GM10847 (cell line): ENCODE results near the gene C17orf58.

Experiments
- POLR2A ChIP-seq: IDR thresholded peaks from 2 replicates; pipeline ENCODE4 v1.6.1; 2011; ENCODE audit not compliant: insufficient read length; ENCODE audit errors: extremely low read depth

C17orf58 gene

DNA sequence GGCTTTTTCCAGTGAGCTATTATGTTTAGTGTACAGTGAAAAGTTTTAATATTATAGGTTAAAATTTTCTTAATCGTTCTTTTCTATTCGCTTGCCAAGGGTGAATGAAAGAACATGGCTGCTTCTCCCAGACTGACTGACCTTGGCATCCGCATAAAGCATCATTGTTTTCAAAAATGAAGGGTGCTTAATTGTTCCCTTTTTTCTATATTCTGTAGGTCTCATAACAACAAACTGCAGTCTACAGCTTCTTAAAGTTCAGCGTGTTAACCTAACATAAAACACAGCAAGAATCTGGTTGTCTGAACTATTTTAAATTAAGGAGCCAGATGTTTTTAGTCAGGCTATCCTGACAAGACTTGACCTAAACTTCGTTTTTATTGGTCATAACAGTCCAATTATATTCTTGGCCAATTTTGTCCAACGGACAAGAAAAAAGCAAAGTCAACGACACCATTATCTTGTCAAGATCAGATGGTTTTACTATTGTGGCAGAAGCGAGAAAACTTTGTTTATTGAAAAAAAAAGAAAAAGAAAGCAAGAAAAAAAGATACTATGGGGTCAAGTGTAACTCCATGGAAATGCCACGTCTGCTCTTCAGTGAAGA, 14.1 kb downstream of the C17orf58 start:
- no peak for TF ChIP-seq POLR2A

DNA sequence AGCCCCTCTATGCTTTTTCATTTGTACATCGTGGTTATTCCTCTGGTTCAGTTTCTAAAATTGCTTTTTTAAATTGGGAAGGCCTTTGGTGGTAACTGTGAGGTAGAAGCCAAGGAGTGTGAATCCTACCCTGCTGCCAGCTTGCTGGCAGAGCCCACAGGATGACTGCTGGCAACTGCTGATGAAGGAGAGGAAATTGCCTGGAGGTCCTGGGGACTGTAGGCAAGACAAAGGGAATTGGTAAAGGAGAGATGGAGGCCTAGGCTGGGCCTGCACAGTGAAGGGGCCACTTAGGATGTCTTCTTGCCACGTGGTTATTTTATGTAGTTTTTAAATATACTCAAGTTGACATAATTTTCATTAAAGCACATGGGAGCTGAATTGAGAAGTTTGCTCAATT, 15.8 kb downstream of the C17orf58 start:
- no peak for TF ChIP-seq POLR2A

DNA sequence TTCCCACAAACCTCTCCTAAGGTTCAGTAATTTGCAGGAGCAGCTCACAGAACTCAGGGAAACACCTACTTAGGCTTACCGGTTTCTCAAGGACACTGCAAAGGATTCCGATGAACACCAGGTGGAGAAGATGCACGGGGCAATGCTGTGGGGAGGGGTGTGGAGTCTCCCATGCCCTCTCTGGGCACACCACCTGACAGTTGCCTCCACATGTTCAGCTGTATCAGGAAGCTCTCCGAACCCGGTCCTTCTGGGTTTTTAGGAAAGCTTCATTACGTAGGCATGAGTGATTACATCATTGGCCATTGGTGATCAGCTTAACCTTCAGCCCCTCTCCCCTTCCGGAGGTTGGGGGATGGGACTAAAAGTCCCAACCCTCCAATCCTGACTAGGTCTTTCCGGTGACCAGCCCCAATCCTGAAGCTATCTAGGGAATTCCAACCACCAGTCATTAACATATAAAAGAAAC, 21.6 kb downstream of the C17orf58 start:
- no peak for TF ChIP-seq POLR2A

DNA sequence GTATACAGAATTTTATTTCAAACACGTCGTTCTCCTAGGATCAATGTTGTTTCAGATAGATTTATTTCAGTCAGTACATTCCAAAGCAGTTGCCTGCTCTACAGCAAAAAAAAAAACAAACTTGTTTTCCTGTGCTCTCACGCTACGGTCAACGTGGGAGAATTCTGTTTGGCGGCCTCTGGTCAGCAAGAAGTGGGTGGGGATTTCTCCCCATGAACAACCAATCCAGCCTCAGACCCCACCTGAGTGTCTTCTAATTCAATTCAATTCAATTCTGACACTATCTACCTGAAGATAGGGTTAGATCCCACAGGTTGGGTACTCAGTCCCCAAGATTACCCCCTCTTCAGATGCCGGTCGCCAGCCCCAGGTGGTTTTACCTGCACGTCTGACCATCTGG, 22.1 kb downstream of the C17orf58 start:
- TF ChIP-seq POLR2A: no peak

DNA sequence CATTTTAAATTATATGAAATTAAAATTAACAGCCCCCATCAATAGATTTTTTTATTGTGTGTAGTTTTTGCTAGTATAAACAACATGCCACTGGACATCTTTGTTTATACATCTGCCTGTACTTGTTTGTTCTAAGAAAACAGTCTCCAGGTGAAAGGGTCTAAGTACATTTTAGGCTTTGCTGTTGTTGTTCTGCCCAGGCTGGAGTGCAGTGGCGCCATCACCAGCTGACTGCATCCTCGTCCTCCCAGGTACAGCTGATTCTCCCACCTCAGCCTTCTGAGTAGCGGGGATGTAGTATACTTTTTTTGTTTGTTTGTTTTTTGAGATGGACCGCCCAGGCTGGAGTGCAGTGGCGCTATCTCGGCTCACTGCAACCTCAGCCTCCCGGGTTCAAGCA, 25.5 kb downstream of the C17orf58 start:
- TF ChIP-seq POLR2A: no peak

DNA sequence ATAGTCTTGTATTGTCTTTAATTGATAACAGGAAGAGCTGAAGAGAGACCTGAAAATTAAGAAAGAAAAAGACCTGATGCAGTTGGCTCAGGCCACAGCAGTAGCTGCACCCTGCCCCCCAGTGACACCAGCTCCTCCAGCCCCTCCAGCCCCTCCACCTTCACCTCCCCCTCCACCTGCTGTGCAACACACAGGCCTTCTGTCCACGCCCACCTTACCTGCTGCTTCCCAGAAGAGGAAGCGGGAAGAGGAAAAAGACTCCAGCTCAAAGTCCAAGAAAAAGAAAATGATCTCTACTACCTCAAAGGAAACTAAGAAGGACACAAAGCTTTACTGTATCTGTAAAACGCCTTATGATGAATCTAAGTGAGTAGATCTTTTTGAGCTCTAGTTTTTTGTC, 36.8 kb downstream of the C17orf58 start:
- no peak for TF ChIP-seq POLR2A

DNA sequence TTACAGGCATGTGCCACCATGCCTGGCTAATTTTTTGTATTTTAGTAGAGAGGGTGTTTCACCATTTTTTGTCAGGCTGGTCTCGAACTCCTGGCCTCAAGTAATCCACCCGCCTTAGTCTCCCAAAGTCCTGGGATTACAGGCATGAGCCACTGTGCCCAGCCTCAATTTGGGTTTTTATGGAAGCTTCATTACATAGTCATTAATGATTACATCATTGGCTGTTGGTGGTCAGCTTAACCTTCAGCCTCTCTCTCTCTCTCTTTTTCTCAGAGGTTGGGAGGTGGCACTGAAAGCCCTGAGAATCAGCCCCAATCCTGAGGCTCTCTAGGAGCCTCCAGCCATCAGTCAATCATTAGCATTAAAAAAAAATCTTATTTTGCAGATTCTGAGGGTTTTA, 45.3 kb downstream of the C17orf58 start:
- TF ChIP-seq POLR2A: no peak

DNA sequence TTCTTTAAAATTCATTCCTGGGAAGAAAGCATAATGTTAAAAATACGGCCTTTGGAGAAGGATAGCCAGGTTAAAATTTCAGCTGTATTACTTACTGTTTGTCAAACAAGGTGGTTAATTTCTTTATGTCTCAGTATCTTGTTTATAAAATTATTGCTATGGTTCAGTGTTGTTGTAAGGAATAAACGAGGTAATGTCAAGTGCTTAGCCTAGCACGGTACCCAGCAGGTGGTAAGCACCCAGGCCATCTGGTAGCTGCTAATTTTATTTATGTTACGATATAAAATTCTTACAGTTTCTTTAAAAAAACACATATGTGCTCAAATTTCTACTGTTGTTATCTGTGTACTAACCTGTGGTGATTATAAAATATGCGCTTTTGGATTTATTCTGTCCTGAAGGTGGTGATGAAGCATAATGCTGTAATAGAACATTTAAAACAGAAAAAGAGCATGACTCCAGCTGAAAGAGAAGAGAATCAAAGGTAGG, 48.9 kb downstream of the C17orf58 start:
- no peak for TF ChIP-seq POLR2A

DNA sequence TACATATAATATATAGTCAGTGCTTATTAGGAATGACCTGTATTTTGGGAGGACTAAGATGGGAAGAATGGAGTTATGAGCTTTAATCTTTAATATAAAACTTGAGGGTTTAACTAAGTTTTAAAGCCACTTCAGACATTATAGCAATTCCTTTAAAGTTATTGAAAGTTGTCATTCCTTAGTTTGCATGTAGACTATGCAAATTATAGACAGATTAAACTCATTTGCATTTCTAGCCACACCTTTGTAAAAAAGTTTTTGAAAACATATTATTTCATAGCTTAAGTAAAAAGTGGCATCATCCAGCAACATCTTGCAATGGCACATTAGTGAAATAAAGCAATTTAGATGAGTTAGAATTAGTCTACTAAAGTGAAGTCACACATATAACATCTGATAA, 49.8 kb downstream of the C17orf58 start:
- TF ChIP-seq POLR2A: no peak

DNA sequence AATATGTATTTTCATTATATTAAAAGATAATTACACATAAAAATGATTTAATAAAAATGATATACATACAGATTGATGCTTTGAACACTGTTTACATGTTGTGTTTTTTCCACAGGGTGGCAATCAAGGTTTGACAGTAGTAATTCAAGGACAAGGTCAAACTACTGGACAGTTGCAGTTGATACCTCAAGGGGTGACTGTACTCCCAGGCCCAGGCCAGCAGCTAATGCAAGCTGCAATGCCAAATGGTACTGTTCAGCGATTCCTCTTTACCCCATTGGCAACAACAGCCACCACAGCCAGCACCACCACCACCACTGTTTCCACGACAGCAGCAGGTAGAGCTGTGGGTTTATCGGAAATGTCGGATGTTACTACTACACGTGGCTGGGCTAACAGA, 52.2 kb downstream of the C17orf58 start:
- no peak for TF ChIP-seq POLR2A

DNA sequence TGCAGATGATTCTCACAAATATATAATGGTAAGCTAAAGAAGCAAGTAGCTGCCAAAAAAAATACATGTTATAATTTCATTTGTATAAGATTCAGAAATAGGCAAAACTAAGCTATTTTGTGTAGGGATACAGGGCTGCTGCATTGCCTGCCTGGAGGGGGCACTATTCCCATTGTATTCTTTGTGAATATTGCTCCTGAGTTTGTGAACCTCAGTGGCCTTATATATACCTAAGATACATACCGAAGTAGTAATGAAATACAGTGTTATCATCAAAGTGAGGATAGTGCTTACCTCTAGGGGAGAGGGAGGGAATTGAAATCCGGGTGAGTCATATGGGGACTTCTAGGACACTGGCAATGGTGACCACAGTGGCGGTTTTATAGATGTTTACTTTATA, 53.5 kb downstream of the C17orf58 start:
- TF ChIP-seq POLR2A: no peak
